NB4 (cell line): Measurements from ENCODE around the gene ZNF730.
A peak's percentile ranks its signal among the peaks of the same experiment; 100 is the strongest.
"Not testable (repeated sequence)": the region's sequence is repeated elsewhere in the genome, so short reads cannot be mapped to it uniquely, and the experiment has no call there.

Experiments used
- DNase-seq: peaks from one replicate; pipeline ENCODE4 v3.0.0; 2010; ENCODE audit warnings: low read depth
- H3K4me3 ChIP-seq: one replicate; pipeline ENCODE4 v1.5.1; 2011; ENCODE audit warnings: mild to moderate bottlenecking, low read depth, low read length, moderate library complexity
- CTCF ChIP-seq: IDR thresholded peaks from one replicate; pipeline ENCODE4 v1.5.1; 2012; ENCODE audit warnings: low read depth, low read length
- MAX ChIP-seq: IDR thresholded peaks from 2 replicates; pipeline ENCODE4 v1.6.1; 2011; ENCODE audit warnings: low read depth, low read length
- MYC ChIP-seq: IDR thresholded peaks from 2 replicates; pipeline ENCODE4 v1.6.1; 2011; ENCODE audit warnings: low read depth, low read length
- POLR2A ChIP-seq: IDR thresholded peaks from 2 replicates; pipeline ENCODE4 v1.6.1; 2011; ENCODE audit warnings: mild to moderate bottlenecking; ENCODE audit not compliant: insufficient read length; ENCODE audit errors: extremely low read depth

The ZNF730 gene

GRCh38 chr19:23118400-23118799, 1.6 kb downstream of the ZNF730 start:
- H3K4me3 ChIP-seq: peak overlapping the region; percentile 72
- TF ChIP-seq MYC: no peak
- TF ChIP-seq MAX: no peak
- peak; percentile 43 for DNase-seq

- not testable (repeated sequence) for DNase-seq
Measured at GRCh38 chr19:23134211-23134610, 17.4 kb downstream of the ZNF730 start.

GRCh38 chr19:23145617-23146415, 29.0 kb downstream of the ZNF730 start:
- DNase-seq: no peak
- no peak overlapping the region for H3K4me3 ChIP-seq
- TF ChIP-seq CTCF: no peak
- TF ChIP-seq MYC: no peak
- no peak for TF ChIP-seq MAX
- no peak for TF ChIP-seq POLR2A

More at GRCh38 chr19:23134211-23134610, 17.4 kb downstream of the ZNF730 start:
- H3K4me3 ChIP-seq: not testable (repeated sequence)

- no peak overlapping the region for H3K4me3 ChIP-seq
- TF ChIP-seq CTCF (no peak), MAX (no peak), MYC (no peak), POLR2A (no peak)
- DNase-seq: no peak
Measured at GRCh38 chr19:23160766-23161165, 43.9 kb downstream of the ZNF730 start.

GRCh38 chr19:23168286-23168685, 51.5 kb downstream of the ZNF730 start:
- not testable (repeated sequence) for DNase-seq, H3K4me3 ChIP-seq

- TF ChIP-seq MYC (no peak), POLR2A (no peak), CTCF (no peak), MAX (no peak)
- no peak overlapping the region for H3K4me3 ChIP-seq
- no peak for DNase-seq
Measured at GRCh38 chr19:23183251-23183650, 66.4 kb downstream of the ZNF730 start.

GRCh38 chr19:23190341-23190740, 73.5 kb downstream of the ZNF730 start:
- H3K4me3 ChIP-seq: no peak overlapping the region
- DNase-seq: no peak
- TF ChIP-seq CTCF (no peak), MAX (no peak), MYC (no peak), POLR2A (no peak)
